ENCODE results near the gene GDA.

DNA sequence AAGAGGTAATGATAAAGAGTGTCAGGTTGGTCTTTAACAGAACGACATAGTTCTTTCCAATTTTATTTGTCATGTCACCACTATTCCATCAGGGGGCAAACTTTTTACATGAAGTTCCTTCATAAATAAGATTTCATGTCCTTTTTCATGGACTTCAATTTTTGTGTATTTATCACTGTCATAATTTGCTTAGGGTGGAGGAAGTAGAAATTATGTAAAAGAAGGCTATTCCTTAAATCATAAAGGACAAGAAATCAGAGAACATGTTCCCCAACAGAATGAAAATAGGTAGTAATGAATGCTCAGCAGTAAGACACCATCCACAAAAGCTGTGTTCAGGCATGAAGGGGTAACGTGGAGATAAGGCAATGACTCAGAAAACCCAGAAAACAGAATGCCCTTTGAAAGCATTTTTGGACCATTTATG is 143.0 kb downstream of the GDA start:
- no peak for TF ChIP-seq EZH2 (IDR thresholded peaks at IDR 0.05; ENCODE audit: insufficient read depth, poor library complexity, severe bottlenecking)
- TF ChIP-seq EZH2phosphoT487 (IDR thresholded peaks at IDR 0.05; ENCODE audit: insufficient read depth, low read depth): no peak

Data from GM23248 (cell line).